Esophagus squamous epithelium (tissue), 4 donors: ENCODE measurements around the gene NLRC5.

Source experiments
- CTCF ChIP-seq, 6 experiments: fragments of 450-650 bp in 4 of 6; fragments of 200-600 bp in 2 of 6; sonication (generic) in 2 of 6; IDR thresholded peaks; one replicate each; pipeline ENCODE4 v1.5.1; 2016 to 2019; ENCODE audit warnings: antibody characterized with exemption in 6 of 6, mild to moderate bottlenecking in 4 of 6, moderate library complexity in 4 of 6
- POLR2A ChIP-seq, 4 donors: fragments of 450-650 bp; IDR thresholded peaks; one replicate each; pipeline ENCODE4 v1.6.1; 2017; ENCODE audit warnings: antibody characterized with exemption in 4 of 4, mild to moderate bottlenecking in 4 of 4, moderate library complexity in 3 of 4

DNA sequence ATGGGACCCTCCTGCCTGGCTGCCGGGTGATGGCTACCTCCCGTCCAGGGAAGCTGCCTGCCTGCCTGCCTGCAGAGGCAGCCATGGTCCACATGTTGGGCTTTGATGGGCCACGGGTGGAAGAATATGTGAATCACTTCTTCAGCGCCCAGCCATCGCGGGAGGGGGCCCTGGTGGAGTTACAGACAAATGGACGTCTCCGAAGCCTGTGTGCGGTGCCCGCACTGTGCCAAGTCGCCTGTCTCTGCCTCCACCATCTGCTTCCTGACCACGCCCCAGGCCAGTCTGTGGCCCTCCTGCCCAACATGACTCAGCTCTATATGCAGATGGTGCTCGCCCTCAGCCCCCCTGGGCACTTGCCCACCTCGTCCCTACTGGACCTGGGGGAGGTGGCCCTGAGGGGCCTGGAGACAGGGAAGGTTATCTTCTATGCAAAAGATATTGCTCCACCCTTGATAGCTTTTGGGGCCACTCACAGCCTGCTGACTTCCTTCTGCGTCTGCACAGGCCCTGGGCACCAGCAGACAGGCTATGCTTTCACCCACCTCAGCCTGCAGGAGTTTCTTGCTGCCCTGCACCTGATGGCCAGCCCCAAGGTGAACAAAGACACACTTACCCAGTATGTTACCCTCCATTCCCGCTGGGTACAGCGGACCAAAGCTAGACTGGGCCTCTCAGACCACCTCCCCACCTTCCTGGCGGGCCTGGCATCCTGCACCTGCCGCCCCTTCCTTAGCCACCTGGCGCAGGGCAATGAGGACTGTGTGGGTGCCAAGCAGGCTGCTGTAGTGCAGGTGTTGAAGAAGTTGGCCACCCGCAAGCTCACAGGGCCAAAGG is 36.8 kb downstream of the NLRC5 start:
- TF ChIP-seq POLR2A (IDR thresholded peaks at IDR 0.05) (no peak), CTCF (IDR thresholded peaks at IDR 0.05) (no peak)
